GM18868 (cell line): Measurements from ENCODE around the gene RMRP.

ENCODE experiments used
- ATAC-seq: cut with Tn5 transposase; IDR thresholded peaks from one replicate; pipeline ENCODE4 v1.9.1; 2021; ENCODE audit warnings: mild to moderate bottlenecking, moderate library complexity; ENCODE audit not compliant: unreplicated experiment

Gene RMRP

DNA sequence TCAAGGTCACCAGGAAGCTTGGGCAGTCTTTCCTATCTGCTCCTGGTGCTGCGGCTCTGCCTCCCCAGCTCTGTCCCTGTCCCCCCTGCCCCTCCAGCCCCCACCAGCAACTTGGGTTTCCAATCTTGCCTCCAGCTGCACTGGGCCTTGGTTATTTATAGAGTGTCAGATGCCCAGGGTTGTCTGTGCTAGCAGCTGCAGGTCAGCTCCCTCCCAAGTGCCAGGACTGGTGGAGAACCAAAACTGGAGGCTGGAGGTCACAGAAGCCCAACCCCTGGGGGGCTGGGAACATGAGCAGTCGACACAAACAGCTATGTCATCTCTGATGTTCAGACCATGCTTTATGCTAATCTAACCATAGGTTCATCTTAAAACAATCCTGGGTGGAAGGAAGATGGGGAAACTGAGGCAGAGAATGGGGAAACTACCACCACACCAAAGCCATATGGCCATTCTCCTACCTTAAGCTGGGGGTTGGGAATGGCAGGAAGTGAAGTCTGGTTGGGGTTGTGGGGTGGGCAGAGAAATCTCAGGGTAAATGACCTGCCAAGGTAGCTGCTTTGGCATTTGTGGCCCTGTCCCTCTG lies 30.2 kb upstream of the RMRP start:
- ATAC-seq = no peak

DNA sequence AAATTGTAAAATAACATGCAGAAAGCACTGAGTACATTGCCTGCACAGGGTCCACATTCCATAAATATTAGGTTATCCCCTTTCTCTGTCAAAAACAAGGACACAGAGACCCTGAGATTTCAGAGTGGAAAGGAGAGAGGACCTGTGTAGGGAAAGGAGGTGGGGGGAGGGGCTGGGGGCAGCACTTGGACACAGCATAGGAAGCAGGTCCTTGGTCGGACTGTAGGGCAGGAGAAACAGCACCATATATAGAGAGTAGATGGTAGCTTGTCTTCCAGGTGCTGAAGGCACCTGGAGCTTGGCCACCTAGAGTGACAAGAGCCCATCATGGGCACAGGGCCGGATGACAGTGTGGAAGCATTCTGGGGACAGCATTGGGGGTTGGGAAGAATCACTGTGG lies 29.5 kb upstream of the RMRP start:
- ATAC-seq = no peak

DNA sequence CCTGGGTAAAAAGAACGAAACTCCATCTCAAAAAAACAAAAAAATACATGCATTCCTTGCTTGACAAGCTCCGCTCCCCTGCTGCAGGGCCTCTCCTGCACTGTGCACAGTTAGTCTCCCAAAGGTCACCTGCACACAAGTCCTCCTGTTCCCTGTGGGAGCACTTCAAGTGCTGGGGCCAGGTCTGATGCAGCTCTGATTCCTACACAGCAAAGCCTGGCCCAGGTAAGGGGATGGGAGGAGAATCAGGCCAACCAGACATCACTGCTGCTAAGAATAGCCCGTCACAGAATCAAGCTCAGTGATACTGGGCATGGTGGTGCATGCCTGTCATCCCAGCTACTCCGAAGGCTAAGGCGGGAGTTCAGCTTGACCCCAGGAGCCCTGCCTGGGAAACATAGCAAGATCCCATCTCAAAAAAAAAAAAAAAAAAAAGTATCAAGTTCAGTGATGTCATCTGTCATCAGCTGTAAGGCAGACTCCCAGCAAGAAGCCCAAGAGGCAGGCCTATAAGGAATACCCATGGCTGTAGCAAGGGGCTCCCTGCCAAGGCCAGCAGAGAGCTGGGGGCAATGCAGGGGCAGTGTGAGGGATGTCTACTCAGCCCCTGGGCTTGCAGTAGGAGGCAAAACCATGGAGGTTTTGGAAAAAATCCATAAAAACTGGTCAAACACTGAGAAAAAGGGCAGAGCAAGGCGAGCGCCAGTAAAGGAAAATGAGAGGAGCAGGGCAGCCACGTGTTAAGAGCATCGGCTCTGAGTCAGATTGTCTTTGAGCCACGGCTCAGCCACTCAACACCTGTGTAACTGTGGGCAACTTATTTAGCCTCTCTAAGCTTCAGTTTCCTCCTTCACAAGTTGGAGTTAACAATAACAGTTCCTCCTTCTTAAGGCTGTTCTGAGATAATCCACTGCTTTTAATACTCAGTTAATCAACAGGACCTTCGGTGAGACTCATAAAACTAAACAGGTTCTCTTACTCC lies 28.7 kb upstream of the RMRP start:
- ATAC-seq = no peak

DNA sequence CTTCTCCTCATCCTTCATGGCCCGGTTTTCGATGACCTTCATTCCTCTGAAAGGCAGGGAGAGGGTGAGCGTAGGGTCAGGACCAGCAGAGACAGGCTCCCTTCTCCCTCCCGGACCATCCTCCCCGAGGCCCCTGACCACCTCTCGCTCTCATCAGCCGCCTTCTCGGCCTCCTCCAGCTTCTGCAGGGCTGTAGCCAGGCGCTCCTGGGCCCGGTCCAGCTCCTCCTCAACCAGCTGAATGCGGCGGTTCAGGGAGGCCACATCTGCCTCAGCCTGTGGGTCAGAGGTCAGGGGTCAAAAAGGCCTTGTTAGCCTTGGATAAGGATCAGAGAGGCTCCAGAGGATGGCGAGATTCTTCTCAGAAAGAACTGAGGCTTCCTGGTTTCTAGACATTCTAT lies 27.7 kb upstream of the RMRP start:
- no peak for ATAC-seq

DNA sequence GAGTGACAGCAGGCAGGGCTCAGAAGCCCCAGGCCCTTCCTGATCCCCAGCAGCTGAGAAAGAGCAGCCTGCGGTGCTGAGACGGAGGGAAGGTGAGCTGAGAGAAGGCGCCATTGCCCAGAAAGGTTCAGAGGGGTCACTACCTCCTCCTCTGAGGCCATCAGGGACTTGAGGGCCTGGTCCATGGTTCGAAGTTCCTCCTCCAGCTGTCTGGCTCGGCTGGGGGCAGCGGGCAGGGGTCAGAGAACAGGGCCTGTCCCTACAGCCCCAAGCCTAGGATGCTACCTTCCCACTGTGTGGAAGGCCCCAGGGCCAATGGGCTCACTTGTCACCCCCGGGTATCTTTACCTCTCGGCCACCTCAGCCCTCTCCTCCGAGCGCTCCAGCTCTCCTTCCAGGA lies 27.1 kb upstream of the RMRP start:
- ATAC-seq = no peak

DNA sequence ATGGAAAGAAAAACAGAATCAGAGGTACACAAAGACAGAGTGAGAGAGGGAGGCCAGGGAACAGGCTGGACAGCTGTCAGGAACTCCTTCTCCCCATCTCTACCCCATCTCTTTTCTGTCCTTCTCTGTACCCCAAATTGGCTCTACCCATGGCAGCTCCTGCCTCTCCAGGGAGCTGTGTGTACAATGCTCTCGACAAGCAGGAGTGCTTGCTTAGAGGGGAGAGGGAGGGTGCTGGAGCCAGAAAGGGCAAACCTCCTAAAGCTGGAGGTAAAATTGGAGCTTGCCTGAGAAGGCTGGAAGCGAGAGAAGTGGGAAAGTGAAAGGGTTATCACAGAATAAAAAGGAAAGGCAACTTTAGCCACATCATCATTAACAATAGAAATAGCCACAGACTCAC lies 25.5 kb upstream of the RMRP start:
- no peak for ATAC-seq

DNA sequence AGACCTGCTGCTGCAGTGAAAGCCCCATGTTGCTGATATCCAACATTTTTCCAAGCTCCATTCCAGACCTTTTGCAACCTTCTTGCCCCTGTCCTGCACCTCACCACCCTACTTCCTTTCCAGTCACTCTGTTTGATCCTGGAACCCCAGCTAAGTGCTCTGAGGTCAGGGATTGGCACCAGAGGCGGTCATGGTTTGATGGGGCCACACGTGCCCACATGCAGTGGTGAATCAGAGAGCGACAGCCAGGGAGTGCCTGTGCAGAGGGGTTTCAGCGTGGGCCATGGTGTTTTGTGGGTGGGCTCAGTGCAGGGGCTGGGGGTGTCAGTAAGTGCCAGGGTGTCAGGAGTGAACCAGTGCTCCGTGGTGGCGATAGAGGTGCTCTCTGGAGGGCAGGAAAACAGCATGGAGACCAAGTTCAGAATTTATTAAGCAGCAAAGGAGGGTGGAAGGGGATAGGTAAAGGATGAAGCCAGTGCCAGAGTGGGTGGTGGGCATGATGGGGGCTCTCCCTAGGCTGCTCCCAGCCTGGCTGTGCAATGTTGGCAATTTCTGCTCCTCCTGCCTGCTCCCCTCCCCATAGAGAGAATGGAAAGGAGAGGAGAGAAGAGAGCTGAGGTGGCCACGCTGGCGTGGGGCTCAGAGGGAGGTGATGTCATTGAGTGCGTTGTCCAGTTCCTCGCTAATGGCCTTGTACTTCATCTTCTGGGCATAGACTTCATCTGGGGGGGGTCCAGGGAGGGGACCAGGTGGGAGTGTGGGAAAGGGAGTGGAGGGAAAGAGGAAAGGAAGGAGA lies 24.9 kb upstream of the RMRP start:
- no peak for ATAC-seq

DNA sequence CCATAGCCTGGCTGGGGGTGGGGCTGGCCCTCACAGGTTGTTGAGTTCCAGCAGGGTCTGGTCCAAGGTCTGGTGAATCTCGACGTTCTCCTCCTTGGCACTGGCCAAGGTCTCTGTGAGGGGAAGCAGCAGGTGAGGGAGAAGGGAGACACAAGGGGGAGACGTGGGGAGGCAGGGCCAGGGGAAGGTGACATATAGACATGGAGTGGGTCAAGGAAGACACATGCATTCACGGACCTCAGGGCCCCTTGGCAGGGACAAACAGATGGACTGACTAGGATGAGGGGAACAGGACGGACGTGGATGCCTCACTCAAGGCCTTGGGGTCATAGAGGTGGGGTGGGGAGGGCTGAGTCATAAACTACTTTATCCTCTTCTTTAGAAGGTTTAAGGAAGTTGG lies 24.2 kb upstream of the RMRP start:
- ATAC-seq = no peak

DNA sequence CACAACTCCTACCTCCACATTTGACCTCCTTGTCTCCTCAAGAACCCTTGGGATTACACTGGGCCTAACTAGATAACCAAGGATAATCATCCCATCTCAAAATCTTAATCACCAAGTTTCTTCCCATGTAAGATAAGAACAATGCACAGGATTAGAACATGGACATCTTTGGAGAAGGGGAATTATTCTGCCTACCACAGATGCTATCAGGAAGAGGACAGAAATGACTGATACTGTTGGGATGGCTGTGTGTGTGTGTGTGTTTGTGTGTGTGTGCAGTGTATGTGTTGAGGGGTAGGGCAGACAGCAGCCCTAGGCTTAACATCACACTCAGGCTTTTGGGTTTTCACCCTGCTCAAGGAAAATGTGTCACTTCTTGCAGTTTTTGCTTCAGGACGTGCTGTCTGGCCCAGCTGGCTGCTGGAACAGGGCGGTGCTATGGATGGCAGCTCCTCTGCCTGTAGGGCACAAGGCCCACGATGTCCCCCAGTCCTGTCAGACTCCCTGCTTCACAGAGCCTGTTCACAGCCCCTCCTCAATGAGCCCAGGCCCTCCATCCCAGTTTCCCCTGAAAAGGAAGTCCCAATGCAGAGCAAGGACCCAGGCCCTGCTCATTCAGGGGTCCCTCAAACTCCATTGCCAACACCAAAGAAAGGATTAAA lies 23.7 kb upstream of the RMRP start:
- no peak for ATAC-seq

DNA sequence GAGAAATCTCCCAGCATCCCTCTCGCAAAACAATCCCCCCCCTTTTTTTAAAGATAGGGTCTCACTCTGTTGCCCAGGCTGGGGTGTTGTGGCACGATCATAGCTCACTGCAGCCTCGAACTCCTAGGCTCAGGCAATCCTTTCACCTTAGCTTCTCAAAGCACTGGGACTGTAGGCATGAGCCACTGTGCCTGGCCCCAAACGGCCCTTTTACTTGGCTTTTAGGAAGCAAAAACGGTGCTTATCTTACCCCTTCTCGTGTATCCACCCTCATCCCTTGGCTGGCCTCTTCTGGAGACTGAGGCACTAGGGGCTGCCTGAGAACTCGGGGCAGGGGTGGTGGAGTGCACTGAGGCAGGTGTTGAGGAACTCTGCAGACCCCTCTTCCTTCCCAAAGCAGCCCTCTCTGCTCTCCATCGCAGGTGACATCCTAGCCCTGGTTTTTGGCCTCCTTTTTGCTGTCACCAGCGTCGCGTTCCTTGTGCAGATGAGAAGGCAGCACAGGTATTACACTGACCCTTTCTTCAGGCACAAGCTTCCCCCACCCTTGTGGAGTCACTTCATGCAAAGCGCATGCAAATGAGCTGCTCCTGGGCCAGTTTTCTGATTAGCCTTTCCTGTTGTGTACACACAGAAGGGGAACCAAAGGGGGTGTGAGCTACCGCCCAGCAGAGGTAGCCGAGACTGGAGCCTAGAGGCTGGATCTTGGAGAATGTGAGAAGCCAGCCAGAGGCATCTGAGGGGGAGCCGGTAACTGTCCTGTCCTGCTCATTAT lies 22.7 kb upstream of the RMRP start:
- ATAC-seq = no peak

DNA sequence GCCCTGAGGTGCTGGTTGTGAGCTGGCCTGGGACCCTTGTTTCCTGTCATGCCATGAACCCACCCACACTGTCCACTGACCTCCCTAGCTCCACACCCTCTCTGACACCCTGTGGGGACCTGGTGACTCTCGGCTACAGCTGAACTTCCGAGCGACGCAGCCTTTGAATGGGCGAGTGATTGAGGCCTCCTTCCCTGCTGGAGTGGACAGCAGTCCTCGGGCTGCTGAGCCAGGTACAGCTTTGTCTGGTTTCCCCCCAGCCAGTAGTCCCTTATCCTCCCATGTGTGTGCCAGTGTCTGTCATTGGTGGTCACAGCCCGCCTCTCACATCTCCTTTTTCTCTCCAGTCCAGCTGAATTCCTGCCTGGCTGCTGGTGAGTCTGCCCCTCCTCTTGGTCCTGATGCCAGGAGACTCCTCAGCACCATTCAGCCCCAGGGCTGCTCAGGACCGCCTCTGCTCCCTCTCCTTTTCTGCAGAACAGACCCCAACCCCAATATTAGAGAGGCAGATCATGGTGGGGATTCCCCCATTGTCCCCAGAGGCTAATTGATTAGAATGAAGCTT lies 22.0 kb upstream of the RMRP start:
- no peak for ATAC-seq

DNA sequence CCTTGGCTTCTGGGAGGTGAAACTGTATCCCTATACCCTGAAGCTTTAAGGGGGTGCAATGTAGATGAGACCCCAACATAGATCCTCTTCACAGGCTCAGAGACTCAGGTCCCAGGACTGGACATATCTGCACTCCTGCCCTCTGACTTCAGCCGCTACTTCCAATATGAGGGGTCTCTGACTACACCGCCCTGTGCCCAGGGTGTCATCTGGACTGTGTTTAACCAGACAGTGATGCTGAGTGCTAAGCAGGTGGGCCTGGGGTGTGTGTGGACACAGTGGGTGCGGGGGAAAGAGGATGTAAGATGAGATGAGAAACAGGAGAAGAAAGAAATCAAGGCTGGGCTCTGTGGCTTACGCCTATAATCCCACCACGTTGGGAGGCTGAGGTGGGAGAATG lies 21.3 kb upstream of the RMRP start:
- ATAC-seq = no peak

DNA sequence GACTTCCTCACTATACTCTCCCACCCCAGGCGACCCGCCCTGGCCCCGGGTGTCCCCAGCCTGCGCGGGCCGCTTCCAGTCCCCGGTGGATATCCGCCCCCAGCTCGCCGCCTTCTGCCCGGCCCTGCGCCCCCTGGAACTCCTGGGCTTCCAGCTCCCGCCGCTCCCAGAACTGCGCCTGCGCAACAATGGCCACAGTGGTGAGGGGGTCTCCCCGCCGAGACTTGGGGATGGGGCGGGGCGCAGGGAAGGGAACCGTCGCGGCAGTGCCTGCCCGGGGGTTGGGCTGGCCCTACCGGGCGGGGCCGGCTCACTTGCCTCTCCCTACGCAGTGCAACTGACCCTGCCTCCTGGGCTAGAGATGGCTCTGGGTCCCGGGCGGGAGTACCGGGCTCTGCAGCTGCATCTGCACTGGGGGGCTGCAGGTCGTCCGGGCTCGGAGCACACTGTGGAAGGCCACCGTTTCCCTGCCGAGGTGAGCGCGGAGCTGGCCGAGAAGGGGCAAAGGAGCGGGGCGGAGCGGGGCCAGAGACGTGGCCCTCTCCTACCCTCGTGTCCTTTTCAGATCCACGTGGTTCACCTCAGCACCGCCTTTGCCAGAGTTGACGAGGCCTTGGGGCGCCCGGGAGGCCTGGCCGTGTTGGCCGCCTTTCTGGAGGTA lies 18.0 kb upstream of the RMRP start:
- ATAC-seq = peak; percentile 62

DNA sequence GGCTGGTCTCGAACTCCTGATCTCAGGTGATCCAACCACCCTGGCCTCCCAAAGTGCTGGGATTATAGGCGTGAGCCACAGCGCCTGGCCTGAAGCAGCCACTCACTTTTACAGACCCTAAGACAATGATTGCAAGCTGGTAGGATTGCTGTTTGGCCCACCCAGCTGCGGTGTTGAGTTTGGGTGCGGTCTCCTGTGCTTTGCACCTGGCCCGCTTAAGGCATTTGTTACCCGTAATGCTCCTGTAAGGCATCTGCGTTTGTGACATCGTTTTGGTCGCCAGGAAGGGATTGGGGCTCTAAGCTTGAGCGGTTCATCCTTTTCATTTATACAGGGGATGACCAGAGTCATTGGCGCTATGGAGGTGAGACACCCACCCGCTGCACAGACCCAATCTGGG lies 17.4 kb upstream of the RMRP start:
- no peak for ATAC-seq

DNA sequence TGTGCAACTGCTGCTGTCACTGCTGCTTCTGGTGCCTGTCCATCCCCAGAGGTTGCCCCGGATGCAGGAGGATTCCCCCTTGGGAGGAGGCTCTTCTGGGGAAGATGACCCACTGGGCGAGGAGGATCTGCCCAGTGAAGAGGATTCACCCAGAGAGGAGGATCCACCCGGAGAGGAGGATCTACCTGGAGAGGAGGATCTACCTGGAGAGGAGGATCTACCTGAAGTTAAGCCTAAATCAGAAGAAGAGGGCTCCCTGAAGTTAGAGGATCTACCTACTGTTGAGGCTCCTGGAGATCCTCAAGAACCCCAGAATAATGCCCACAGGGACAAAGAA lies 16.2 kb upstream of the RMRP start:
- ATAC-seq = no peak

DNA sequence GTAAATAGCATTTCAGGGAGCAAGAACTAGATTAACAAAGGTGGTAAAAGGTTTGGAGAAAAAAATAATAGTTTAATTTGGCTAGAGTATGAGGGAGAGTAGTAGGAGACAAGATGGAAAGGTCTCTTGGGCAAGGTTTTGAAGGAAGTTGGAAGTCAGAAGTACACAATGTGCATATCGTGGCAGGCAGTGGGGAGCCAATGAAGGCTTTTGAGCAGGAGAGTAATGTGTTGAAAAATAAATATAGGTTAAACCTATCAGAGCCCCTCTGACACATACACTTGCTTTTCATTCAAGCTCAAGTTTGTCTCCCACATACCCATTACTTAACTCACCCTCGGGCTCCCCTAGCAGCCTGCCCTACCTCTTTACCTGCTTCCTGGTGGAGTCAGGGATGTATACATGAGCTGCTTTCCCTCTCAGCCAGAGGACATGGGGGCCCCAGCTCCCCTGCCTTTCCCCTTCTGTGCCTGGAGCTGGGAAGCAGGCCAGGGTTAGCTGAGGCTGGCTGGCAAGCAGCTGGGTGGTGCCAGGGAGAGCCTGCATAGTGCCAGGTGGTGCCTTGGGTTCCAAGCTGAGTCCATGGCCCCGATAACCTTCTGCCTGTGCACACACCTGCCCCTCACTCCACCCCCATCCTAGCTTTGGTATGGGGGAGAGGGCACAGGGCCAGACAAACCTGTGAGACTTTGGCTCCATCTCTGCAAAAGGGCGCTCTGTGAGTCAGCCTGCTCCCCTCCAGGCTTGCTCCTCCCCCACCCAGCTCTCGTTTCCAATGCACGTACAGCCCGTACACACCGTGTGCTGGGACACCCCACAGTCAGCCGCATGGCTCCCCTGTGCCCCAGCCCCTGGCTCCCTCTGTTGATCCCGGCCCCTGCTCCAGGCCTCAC lies 15.6 kb upstream of the RMRP start, which contains the start of gene CA9:
TSS of gene CA9 (plus strand) at position 797 of the 893 bp plus-strand sequence. CDS start at position 829, 32 bp downstream.
- no peak for ATAC-seq

DNA sequence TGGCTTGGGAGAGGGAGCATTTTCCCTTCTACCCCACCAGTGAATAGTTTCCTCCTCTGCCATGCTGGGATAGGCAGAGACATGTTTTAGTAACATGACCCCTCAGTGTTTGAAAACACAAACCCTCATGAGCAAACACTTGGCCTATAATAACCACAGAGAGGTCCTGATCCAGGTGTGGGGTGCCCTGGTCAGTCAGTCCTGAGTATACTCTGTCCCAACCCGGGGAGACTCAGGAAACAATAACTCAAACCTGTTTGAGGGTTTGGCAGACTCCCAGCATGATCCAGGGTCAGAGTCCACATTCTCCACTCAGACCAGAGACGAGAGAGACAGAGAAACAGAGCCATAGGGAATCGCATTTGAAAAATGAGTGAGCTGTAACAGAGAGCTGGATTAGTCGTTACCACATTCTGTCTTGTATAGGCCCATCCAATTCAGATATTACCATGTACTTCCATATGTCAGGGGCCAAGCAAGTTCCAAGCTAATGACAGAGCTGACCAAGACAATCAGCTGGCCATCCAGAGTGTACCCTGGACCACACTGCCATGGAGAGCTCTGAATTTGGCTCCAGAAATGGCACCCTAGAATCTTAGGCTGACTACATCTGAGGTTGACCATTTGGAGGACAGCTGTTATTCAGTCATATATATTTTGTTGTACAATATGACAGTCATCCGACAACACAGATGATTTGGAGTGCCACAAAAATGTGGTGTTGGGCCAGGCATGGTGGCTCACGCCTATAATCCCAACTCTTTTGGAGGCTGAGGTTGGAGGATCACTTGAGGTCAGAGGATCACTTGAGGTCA lies 11.7 kb upstream of the RMRP start:
- ATAC-seq = no peak

DNA sequence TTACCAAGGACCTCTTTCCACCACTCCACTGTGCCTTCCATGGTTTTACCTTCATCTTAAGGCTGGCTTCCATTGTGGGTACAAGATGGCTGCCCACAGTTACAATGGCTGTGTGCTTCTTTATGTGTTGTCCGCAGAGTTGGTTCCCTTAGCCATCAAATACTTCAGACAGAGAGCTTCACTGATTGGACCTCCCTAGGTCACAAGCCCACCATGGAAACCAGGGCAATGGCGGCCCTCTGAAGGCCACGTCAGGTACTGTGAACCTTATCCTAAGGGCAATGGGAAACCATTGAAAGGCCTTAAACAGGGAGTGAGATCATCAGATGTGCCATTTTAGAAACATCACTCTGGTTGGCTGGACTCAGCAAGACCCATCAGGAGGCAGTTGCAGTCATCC lies 10.1 kb upstream of the RMRP start:
- ATAC-seq = no peak
